Natural killer cell (primary cell): Measurements from ENCODE around the gene CMAS. TPM values are rescaled to one million over a fixed set of nuclear protein-coding genes. Genes with fewer than 3 reads are reported as not detected.

Experiments
- ATAC-seq, 3 donors: fragments of 150-1000 bp in 2 of 3; fragments of 200-7000 bp in 1 of 3; cut with Tn5 transposase; 1 replicate in 1 of 3; 2 replicates in 2 of 3; pipeline ENCODE4 v1.10.0; 2021; ENCODE audit warnings: mild to moderate bottlenecking in 2 of 3, moderate library complexity in 2 of 3
- DNase-seq, 2 donors: peaks; one replicate each; pipeline versions ENCODE4 v3.0.0 to v3.0.0-alpha.2; 2013 to 2021; ENCODE audit warnings: mixed read lengths in 1 of 2
- H3K27ac ChIP-seq: one replicate; pipeline ENCODE4 v1.5.1; 2013; ENCODE audit warnings: mild to moderate bottlenecking, low read length
- H3K27me3 ChIP-seq: one replicate; pipeline ENCODE4 v1.6.1; 2013; ENCODE audit warnings: low read length; ENCODE audit not compliant: control insufficient read depth, insufficient read depth
- H3K36me3 ChIP-seq: one replicate; pipeline ENCODE4 v1.6.1; 2013; ENCODE audit warnings: low read length; ENCODE audit not compliant: control insufficient read depth, insufficient read depth
- H3K4me1 ChIP-seq: one replicate; pipeline ENCODE4 v1.6.1; 2013; ENCODE audit warnings: low read length; ENCODE audit not compliant: control insufficient read depth, insufficient read depth
- H3K4me3 ChIP-seq: one replicate; pipeline ENCODE4 v1.5.1; 2013; ENCODE audit warnings: low read length
- H3K9me3 ChIP-seq: one replicate; pipeline ENCODE4 v1.6.1; 2013; ENCODE audit warnings: low read length; ENCODE audit not compliant: control insufficient read depth, insufficient read depth
- H3K27ac Mint-ChIP-seq, 2 donors: one replicate each; pipeline ENCODE4 v1.8.0; 2022; ENCODE audit warnings: mild to moderate bottlenecking in 2 of 2, mixed read lengths in 2 of 2, moderate library complexity in 1 of 2
- H3K27me3 Mint-ChIP-seq, 2 donors: one replicate each; pipeline ENCODE4 v1.8.0; 2022; ENCODE audit warnings: low read depth in 2 of 2, mixed read lengths in 2 of 2
- H3K36me3 Mint-ChIP-seq: one replicate; pipeline ENCODE4 v1.8.0; 2022; ENCODE audit warnings: mixed read lengths
- H3K4me1 Mint-ChIP-seq, 2 donors: one replicate each; pipeline ENCODE4 v1.8.0; 2022; ENCODE audit warnings: mixed read lengths in 2 of 2
- H3K4me3 Mint-ChIP-seq: one replicate; pipeline ENCODE4 v1.8.0; 2022; ENCODE audit warnings: mild to moderate bottlenecking, moderate library complexity, mixed read lengths
- H3K9me3 Mint-ChIP-seq, 2 donors: one replicate each; pipeline ENCODE4 v1.8.0; 2022; ENCODE audit warnings: mixed read lengths in 2 of 2
- WGBS: methylation state at CpG from one replicate; pipeline ENCODE4 v1.1.7; 2013; ENCODE audit warnings: missing lambda C conversion rate; ENCODE audit not compliant: insufficient coverage; 5-methylcytosine and 5-hydroxymethylcytosine counted together
- intact Hi-C: fragments of 100-400 bp; cut with micrococcal nuclease; formaldehyde crosslinking; loops from one replicate; pipeline ENCODE4 v1.14.2; 2022
- total RNA-seq, 4 donors: library from RNA; stranded (reverse); fragments of 120-200 nt in 1 of 4; gene quantifications; one replicate each; pipeline versions ENCODE4 v1.2.3 to v1.2.4, GENCODE V29; 2013 to 2022
- TF ChIP-seq, protein P1 (sequence below): fragments of 200-600 bp; IDR thresholded peaks from one replicate; pipeline ENCODE4 v1.8.0; 2022; ENCODE audit warnings: antibody characterized with exemption

The CMAS gene
- total RNA-seq, 3 donors from 2014 or later (not counting 1 experiment from before 2014, with no cell fraction given) = 10.0 to 19.8 (median 13.7) TPM

DNA sequence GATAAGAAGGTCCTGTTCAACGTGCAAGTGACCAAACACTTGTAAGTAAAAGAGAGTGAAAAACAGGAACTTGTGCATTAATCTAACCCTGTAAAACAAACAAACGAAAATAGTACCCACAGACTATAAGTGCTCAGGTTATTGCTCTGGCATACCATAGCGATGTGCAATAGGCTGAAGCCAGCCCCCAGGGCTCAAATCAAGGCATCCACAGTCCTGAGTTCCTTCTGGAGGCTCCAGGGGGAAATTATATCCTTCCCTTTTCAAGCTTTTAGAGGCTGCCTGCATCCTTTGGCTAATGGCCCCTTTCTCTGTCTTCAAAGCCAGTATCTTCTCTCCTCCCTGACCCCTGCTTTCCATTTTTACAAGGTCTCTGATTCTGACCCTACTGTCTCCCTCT, 8.1 kb upstream of the CMAS start:
- no peaks in the 10 kb centered on the region for H3K36me3 ChIP-seq
- WGBS = 87% methylated on average over 2 of the region's 3 CpGs
- H3K27ac Mint-ChIP-seq = no peak overlapping the region
- DNase-seq = no peak
- no peak for ATAC-seq
- intact Hi-C loops = no loop called here
- H3K27me3 Mint-ChIP-seq = peaks cover 9 to 11% of the 10 kb centered on the region in 2 donors
- TF ChIP-seq, protein P1, sequence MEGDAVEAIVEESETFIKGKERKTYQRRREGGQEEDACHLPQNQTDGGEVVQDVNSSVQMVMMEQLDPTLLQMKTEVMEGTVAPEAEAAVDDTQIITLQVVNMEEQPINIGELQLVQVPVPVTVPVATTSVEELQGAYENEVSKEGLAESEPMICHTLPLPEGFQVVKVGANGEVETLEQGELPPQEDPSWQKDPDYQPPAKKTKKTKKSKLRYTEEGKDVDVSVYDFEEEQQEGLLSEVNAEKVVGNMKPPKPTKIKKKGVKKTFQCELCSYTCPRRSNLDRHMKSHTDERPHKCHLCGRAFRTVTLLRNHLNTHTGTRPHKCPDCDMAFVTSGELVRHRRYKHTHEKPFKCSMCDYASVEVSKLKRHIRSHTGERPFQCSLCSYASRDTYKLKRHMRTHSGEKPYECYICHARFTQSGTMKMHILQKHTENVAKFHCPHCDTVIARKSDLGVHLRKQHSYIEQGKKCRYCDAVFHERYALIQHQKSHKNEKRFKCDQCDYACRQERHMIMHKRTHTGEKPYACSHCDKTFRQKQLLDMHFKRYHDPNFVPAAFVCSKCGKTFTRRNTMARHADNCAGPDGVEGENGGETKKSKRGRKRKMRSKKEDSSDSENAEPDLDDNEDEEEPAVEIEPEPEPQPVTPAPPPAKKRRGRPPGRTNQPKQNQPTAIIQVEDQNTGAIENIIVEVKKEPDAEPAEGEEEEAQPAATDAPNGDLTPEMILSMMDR = no peak
- no peaks in the 10 kb centered on the region for H3K4me1 Mint-ChIP-seq
- no peaks in the 10 kb centered on the region for H3K4me1 ChIP-seq
- H3K27me3 ChIP-seq = no peaks in the 10 kb centered on the region
- no peaks in the 10 kb centered on the region for H3K9me3 ChIP-seq
- no peak overlapping the region for H3K4me3 ChIP-seq
- H3K36me3 Mint-ChIP-seq = no peaks in the 10 kb centered on the region
- H3K27ac ChIP-seq = no peak overlapping the region
- no peak overlapping the region for H3K4me3 Mint-ChIP-seq
- no peaks in the 10 kb centered on the region for H3K9me3 Mint-ChIP-seq

DNA sequence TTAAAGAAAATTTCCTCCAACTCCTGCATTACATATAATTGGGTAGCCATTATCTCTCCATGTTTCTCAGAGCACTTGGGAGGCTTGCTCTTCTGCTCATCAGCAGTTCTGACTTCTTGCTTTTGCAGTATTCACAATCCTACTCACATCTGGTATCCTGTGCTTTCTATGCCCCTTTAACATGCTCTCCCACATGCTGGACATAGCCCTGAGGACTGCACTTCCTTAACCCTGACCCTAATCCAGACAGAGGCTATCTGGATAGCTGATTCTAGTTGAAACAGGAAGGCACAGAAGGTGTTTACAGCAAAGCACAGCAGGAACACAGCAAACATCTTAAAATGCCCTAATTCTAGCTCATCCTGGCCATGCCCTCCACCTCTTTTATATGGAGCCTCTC, 7.3 kb upstream of the CMAS start:
- Histone ChIP-seq H3K4me3 (no peak overlapping the region), H3K9me3 (no peaks in the 10 kb centered on the region), H3K27me3 (no peaks in the 10 kb centered on the region), H3K4me1 (no peaks in the 10 kb centered on the region), H3K36me3 (no peaks in the 10 kb centered on the region), H3K27ac (no peak overlapping the region)
- TF ChIP-seq, protein P1 = no peak
- peaks cover 9 to 11% of the 10 kb centered on the region in 2 donors for H3K27me3 Mint-ChIP-seq
- H3K9me3 Mint-ChIP-seq = no peaks in the 10 kb centered on the region
- H3K4me1 Mint-ChIP-seq = no peaks in the 10 kb centered on the region
- H3K36me3 Mint-ChIP-seq = no peaks in the 10 kb centered on the region
- H3K4me3 Mint-ChIP-seq = no peak overlapping the region
- no peak for DNase-seq
- H3K27ac Mint-ChIP-seq = no peak overlapping the region
- intact Hi-C loops = no loop called here
- ATAC-seq = no peak

DNA sequence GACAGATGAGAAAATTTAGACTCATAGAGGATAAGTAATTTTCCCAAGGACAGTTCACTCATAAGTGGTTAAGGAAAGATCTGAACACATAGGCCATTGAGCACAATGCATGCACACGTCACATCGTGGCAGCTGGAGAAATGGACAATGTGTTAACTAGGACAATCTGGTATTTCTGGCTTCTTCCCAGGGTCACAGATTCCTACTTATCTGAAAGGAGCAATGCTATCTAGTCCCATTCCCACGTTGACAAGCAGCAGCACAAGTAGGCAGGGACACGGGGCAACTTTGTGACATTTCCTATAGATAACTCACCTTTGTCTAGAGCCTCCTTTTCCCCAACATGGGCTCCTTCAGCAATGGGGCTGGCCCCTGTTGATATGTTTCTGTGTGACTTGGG, 6.7 kb upstream of the CMAS start:
- Histone ChIP-seq H3K27ac (no peak overlapping the region), H3K9me3 (no peaks in the 10 kb centered on the region), H3K4me3 (no peak overlapping the region), H3K27me3 (no peaks in the 10 kb centered on the region), H3K4me1 (no peaks in the 10 kb centered on the region), H3K36me3 (no peaks in the 10 kb centered on the region)
- H3K4me1 Mint-ChIP-seq = no peaks in the 10 kb centered on the region
- intact Hi-C loops = no loop called here
- TF ChIP-seq, protein P1 = no peak
- no peak overlapping the region for H3K4me3 Mint-ChIP-seq
- no peaks in the 10 kb centered on the region for H3K9me3 Mint-ChIP-seq
- ATAC-seq (no peak), DNase-seq (no peak)
- H3K27ac Mint-ChIP-seq = no peak overlapping the region
- H3K36me3 Mint-ChIP-seq = no peaks in the 10 kb centered on the region
- peaks cover 9 to 11% of the 10 kb centered on the region in 2 donors for H3K27me3 Mint-ChIP-seq
- 64% methylated on average over 4 of the region's 4 CpGs for WGBS

DNA sequence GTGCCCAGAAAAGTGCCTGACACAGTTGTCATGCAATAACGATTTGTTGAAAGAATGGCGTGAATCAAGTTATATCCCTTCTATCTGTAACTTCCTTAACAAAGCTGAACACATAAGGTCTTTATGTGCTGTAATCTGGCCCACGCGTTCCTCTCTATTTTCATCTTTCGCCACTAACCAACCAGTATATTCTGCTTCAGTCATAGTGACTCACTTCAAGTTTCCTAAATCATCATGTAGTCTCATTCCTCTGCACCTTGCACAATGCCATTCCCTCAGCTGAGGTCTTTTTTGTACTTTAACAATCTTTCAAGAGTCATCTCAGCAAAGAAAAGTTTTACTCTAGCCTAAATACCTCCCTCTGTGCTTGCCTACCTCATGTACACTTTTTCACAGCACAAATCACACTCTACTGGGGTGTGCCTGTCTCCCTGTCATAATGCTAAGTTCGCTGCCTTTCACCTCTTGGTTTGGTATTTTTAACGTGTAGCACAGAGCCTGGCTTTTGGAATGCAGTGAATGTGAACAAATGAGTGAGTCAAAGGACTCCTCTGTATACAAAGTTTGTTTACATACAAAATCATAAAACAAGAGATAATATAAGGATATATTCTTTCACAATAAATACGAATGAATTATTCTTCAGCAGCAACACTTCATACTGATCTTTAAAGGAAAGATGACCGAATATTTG, 2.9 kb upstream of the CMAS start:
- Mint-ChIP-seq H3K27ac (no peak overlapping the region), H3K4me3 (no peak overlapping the region)
- WGBS = 89% methylated on average over 6 of the region's 9 CpGs

More for the DNA sequence above, 2.9 kb upstream of the CMAS start:
- Histone ChIP-seq H3K4me1 (peaks cover 2% of the 10 kb centered on the region), H3K9me3 (no peaks in the 10 kb centered on the region), H3K36me3 (no peaks in the 10 kb centered on the region), H3K27ac (no peak overlapping the region), H3K27me3 (no peaks in the 10 kb centered on the region), H3K4me3 (no peak overlapping the region)
- peaks cover 9 to 11% of the 10 kb centered on the region in 2 donors for H3K27me3 Mint-ChIP-seq
- ATAC-seq = no peak
- peaks cover 15 to 18% of the 10 kb centered on the region in 2 donors for H3K4me1 Mint-ChIP-seq
- no peaks in the 10 kb centered on the region for H3K36me3 Mint-ChIP-seq
- intact Hi-C loops = no loop called here
- DNase-seq = no peak
- TF ChIP-seq, protein P1 = no peak
- H3K9me3 Mint-ChIP-seq = no peaks in the 10 kb centered on the region
